ENCODE results near the gene HSPBP1. TPM values are rescaled to one million over a fixed set of nuclear protein-coding genes. Genes with fewer than 3 reads are reported as not detected.

HSPBP1 gene
- total RNA-seq, 1 donor from 2014 or later = 35.6 TPM

DNA sequence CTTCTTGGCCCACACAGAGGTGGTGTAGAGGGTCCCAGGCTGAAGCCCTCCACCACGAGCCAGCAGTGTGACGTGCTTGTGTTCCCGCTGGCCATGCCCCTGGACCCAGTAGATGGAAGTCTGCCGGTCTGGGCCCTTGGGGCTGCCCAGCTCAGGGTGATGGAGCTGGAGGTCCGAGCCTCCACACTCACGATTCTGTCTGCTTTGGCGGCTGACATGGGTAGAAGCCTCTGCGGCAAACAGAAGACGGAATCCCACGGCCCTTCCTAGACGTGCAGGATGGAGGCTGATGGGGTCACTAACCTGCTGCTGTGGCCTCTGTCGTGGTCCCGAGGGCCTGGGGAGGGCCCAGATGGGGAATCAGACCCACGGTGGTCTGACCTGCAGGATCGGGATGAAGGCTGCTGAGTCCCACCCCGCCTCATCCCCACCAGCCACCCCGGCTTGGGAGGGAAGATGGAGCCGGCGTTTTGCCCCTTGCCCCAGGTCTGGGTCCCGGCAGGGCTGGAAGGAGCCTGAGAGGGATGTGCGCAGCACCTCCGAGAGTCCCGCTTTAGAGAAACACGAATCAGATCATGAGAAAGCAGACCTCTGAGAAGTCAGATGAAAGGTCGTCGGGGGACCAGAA lies 55.8 kb downstream of the HSPBP1 start:
- intact Hi-C loops (cut with micrococcal nuclease) = no loop called here

DNA sequence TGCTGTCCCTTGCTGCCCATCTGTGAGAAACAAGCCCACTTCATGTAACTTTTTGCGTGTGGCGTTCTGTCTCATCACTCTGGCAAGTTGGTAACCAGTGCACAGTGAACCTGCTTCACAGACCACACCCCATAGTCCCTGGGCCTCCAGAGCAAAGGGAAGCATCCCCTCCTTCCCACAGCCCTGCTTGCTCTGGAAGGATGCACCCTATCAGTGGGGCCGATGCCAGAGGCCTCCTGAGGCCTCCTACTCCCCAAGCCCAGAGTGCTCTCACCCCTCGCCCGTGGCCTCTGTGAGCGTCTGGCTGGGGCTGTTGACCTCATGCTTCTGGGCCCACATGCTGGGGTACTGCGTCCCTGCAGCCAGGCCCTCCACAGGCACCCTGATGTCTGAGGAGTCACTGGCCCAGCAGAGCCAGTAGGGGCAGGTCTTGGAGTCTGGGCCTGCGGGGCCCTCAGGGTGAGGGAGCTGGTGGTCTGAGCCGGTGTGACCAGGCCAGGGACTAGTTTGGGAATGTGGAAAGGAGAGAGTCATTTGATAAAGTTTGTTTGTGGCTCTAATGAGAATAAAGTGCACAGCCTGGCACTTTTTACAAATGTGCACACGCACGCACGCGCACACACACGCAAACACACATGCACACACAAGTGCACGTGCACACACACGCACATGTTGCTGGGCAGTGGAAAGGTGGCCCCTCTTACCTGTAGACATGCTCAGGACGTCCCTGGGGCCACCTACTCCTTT lies 56.4 kb downstream of the HSPBP1 start:
- intact Hi-C loops (cut with micrococcal nuclease) = no loop called here

DNA sequence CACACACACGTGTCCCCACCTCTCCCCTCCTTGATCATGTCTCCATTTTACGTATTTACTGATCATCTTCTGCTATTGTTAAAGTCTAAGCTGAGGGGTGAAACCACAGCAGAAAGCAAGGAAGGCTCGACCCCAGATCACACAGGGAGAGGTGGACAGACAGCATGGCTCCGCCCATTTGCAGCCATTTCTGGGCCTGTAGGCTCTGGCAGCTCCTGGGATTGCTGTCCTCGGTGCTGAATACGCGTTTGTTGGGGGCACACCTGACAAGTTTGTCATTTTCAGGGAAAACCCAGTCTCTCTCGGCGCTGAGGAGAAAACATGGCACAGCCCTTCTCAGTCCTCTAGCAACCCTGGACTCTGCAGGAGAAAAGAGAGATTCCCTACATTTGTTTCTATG lies 59.4 kb downstream of the HSPBP1 start:
- intact Hi-C loops (cut with micrococcal nuclease) = no loop called here

DNA sequence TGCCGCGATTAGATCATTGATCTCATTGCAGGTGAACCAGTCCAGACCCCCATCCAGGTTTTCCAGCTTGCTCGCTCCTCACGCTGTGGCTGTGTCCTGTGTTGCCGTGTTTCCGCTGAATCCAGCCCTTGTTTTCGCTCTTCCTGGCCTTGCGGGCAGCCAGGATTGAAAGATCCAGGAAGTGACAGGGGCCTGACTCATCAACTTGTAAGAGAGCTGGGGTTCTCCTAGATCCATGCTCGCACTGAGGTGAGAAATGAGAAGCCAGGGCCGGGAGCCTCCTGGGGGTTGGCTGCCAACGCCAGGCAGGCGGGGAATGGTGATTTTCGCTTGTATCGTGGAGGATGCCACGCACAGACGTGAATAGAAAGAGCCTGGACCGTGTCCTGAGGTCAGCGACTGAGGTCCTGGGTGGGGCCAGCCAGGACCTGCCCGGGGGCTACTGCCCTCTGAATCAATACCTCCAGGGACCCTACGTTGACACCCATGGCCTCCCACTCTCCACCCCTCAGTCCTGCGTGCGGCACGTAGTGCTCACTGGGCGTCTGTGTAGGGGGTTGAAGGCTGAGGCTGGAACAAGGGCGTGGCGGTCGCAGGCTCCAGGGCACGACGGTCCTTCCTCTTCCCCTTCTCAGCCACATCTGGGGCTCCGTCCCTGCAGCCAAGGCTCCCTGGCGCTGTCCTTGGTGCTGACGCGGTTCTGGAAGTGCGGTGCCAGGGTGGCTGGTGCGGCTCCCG lies 63.3 kb downstream of the HSPBP1 start:
- intact Hi-C loops (cut with micrococcal nuclease) = loop anchor here (5.0 kb wide), 1 partner anchor 41 kb away; the partner anchor contains the start of gene PPP6R1

DNA sequence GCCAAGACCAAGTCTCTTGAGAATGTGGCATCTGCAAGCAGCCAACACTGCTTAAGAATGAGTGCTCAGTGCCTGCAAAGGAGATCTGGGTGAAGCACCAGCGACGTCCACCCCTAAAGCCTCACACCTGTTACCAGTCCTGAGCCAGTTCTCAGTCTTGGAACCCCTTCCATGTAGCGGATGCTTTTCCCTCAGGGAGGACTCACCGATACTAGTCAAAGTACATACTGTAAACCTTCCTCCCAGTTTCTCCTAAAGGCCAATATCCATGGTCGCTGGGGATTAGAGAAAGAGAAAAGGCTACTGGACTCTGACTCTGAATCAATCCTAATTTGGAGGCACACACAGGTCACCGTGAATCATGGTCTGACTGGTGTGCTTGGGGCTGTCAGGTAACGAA lies 66.4 kb downstream of the HSPBP1 start:
- intact Hi-C loops (cut with micrococcal nuclease) = no loop called here

DNA sequence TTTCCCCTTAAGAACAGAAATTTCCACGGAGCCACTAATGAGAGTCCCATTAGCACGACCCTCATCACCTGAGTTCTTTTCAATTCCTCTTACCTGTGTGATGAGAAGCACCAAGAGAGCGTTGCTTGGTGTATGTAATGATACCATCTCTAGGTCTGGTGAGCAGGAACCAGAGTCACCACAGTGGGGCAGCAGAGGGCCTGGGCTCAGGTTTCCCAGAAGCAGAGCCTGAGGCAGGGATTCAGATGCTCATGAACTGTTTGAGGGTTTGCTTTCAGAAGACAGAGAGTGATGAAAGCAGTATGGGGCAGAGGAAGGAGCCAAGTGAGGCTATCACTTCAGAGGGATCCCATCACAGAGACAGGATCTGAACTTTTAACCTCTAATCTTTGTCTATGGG lies 67.5 kb downstream of the HSPBP1 start:
- intact Hi-C loops (cut with micrococcal nuclease) = no loop called here

Other genes starting within 250 kb of the HSPBP1 start
- gene GP6, start 241.8 kb downstream of the HSPBP1 start, total RNA-seq = 0.36 and 0.43 TPM in 2 replicates
- gene RDH13, start 217.0 kb downstream of the HSPBP1 start, total RNA-seq = 16.5 and 18.4 TPM in 2 replicates
- 4.0 and 4.8 TPM in 2 replicates for gene EPS8L1, start 204.2 kb downstream of the HSPBP1 start, total RNA-seq
- gene PPP1R12C, start 162.5 kb downstream of the HSPBP1 start, total RNA-seq = 132 and 136 TPM in 2 replicates
- gene TNNT1, start 130.9 kb downstream of the HSPBP1 start, total RNA-seq = 0.34 and 0.48 TPM in 2 replicates
- not detected in 2 replicates for gene TNNI3, start 122.4 kb downstream of the HSPBP1 start, total RNA-seq
- gene DNAAF3, start 113.5 kb downstream of the HSPBP1 start, total RNA-seq = 0.18 TPM in 1 of 2 replicates, not detected in the other
- not detected in 2 replicates for gene SYT5, start 99.8 kb downstream of the HSPBP1 start, total RNA-seq
- not detected in 2 replicates for gene PTPRH, start 70.6 kb downstream of the HSPBP1 start, total RNA-seq
- 9.4 and 9.6 TPM in 2 replicates for gene TMEM86B, start 51.3 kb downstream of the HSPBP1 start, total RNA-seq
- 218 and 224 TPM in 2 replicates for gene PPP6R1, start 21.1 kb downstream of the HSPBP1 start, total RNA-seq
- gene BRSK1, start 3.9 kb upstream of the HSPBP1 start, total RNA-seq = 4.9 and 5.3 TPM in 2 replicates
- 0.39 and 0.89 TPM in 2 replicates for gene TMEM150B, start 45.2 kb upstream of the HSPBP1 start, total RNA-seq
- gene KMT5C, start 59.8 kb upstream of the HSPBP1 start, total RNA-seq = 17.5 and 18.9 TPM in 2 replicates
- 0.45 and 0.64 TPM in 2 replicates for gene COX6B2, start 74.6 kb upstream of the HSPBP1 start, total RNA-seq
- not detected in 2 replicates for gene GARIN5B, start 83.2 kb upstream of the HSPBP1 start, total RNA-seq
- 0.55 and 0.61 TPM in 2 replicates for gene IL11, start 90.4 kb upstream of the HSPBP1 start, total RNA-seq
- gene TMEM190, start 96.7 kb upstream of the HSPBP1 start, total RNA-seq = not detected in 2 replicates
- gene TMEM238, start 104.2 kb upstream of the HSPBP1 start, total RNA-seq = 10.3 and 11.7 TPM in 2 replicates
- 2,481 and 2,547 TPM in 2 replicates for gene RPL28, start 105.8 kb upstream of the HSPBP1 start, total RNA-seq
- 213 and 217 TPM in 2 replicates for gene UBE2S, start 127.7 kb upstream of the HSPBP1 start, total RNA-seq
- gene SHISA7, start 163.2 kb upstream of the HSPBP1 start, total RNA-seq = not detected in 2 replicates
- gene ISOC2, start 181.5 kb upstream of the HSPBP1 start, total RNA-seq = 23.2 and 25.3 TPM in 2 replicates
- not detected in 2 replicates for gene C19orf85, start 184.6 kb upstream of the HSPBP1 start, total RNA-seq
- 6.6 and 10.3 TPM in 2 replicates for gene ZNF628, start 196.5 kb upstream of the HSPBP1 start, total RNA-seq
- 9.3 and 12.3 TPM in 2 replicates for gene NAT14, start 205.1 kb upstream of the HSPBP1 start, total RNA-seq
- 0.23 and 0.30 TPM in 2 replicates for gene SSC5D, start 208.3 kb upstream of the HSPBP1 start, total RNA-seq